ENCODE measurements around the gene ZSCAN18.

GRCh38 chr19:58129284-58129683 is 31.3 kb upstream of the ZSCAN18 start:
- TF ChIP-seq CTCF (IDR thresholded peaks at IDR 0.05; ENCODE audit: extremely low read depth in 1 of 2, insufficient read depth in 1 of 2, low read depth in 1 of 2, low read length in 2 of 2) = no peak
- TF ChIP-seq JUN (IDR thresholded peaks at IDR 0.05; ENCODE audit: borderline replicate concordance, insufficient read depth, insufficient read length, low read depth) = no peak
- no peak for TF ChIP-seq EZH2 (IDR thresholded peaks at IDR 0.05; ENCODE audit: borderline replicate concordance, low read depth, low read length, severe bottlenecking)
- no peak for TF ChIP-seq MYC (IDR thresholded peaks at IDR 0.05; ENCODE audit: low read depth, low read length)
- TF ChIP-seq POLR2A (IDR thresholded peaks at IDR 0.05; ENCODE audit: low read depth, low read length) = no peak
